ENCODE results near the gene CCDC15. TPM values are rescaled to one million over a fixed set of nuclear protein-coding genes. Genes with fewer than 3 reads are reported as not detected.

The CCDC15 gene
- total and polyA plus RNA-seq, 2 donors (not counting 1 experiment from before 2014, with no cell fraction given), result 1.2 to 2.3 TPM

DNA sequence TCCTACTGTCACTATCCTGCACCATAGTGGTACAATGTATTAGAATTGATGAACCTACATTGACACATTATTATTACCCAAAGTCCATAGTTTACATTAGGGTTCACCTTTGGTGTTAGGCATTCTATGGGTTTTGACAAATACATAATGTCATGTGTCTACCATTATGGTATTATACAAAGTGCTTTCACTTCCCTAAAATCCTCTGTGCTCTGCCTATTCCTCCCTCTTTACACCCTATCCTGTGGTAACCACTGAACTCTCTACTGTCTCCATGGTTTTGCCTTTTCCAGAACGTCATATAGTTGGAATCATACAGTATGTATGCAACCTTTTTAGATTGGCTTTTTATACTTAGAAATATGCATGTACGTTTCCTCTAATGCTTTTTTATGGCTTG is 51.5 kb downstream of the CCDC15 start:
- no peak for DNase-seq (ENCODE audit: low read depth in 2 of 2)
- H3K4me3 ChIP-seq (replicated peaks in 1 of 4; ENCODE audit: control extremely low read depth in 1 of 4, insufficient read depth in 1 of 4, low read depth in 3 of 4, low read length in 4 of 4), result no peak overlapping the region
- no peak overlapping the region for H3K4me2 ChIP-seq (ENCODE audit: extremely low read depth, insufficient read depth, low read length)
- H3K36me3 ChIP-seq (ENCODE audit: control insufficient read depth, insufficient read depth, low read length), result peaks cover 2% of the 10 kb centered on the region
- no peaks in the 10 kb centered on the region for H3K9me3 ChIP-seq (ENCODE audit: control insufficient read depth, insufficient read depth, low read depth, low read length)
- H3K27ac ChIP-seq (ENCODE audit: insufficient read depth, low read length), result no peak overlapping the region
- H4K20me1 ChIP-seq (ENCODE audit: control insufficient read depth, extremely low read depth, insufficient read depth, low read length), result no peaks in the 10 kb centered on the region
- no peaks in the 10 kb centered on the region for H3K79me2 ChIP-seq (ENCODE audit: control insufficient read depth, insufficient read depth, low read length)
- H2AFZ ChIP-seq (ENCODE audit: low read length), result no peak overlapping the region
- TF ChIP-seq EZH2 (IDR thresholded peaks at IDR 0.05; ENCODE audit: low read length, missing control alignments), result no peak
- TF ChIP-seq, protein P1, sequence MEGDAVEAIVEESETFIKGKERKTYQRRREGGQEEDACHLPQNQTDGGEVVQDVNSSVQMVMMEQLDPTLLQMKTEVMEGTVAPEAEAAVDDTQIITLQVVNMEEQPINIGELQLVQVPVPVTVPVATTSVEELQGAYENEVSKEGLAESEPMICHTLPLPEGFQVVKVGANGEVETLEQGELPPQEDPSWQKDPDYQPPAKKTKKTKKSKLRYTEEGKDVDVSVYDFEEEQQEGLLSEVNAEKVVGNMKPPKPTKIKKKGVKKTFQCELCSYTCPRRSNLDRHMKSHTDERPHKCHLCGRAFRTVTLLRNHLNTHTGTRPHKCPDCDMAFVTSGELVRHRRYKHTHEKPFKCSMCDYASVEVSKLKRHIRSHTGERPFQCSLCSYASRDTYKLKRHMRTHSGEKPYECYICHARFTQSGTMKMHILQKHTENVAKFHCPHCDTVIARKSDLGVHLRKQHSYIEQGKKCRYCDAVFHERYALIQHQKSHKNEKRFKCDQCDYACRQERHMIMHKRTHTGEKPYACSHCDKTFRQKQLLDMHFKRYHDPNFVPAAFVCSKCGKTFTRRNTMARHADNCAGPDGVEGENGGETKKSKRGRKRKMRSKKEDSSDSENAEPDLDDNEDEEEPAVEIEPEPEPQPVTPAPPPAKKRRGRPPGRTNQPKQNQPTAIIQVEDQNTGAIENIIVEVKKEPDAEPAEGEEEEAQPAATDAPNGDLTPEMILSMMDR (conservative IDR thresholded peaks at IDR 0.05 in 1 of 2, IDR thresholded peaks at IDR 0.05 in 1 of 2; ENCODE audit: low read depth in 1 of 2, low read length in 2 of 2), result no peak
- no peaks in the 10 kb centered on the region for H3K27me3 ChIP-seq (ENCODE audit: control insufficient read depth, insufficient read depth, low read length)
- H3K4me1 ChIP-seq (ENCODE audit: control insufficient read depth, extremely low read depth, insufficient read depth, low read length), result no peaks in the 10 kb centered on the region
- H3K9ac ChIP-seq (ENCODE audit: insufficient read depth, low read length), result no peak overlapping the region

DNA sequence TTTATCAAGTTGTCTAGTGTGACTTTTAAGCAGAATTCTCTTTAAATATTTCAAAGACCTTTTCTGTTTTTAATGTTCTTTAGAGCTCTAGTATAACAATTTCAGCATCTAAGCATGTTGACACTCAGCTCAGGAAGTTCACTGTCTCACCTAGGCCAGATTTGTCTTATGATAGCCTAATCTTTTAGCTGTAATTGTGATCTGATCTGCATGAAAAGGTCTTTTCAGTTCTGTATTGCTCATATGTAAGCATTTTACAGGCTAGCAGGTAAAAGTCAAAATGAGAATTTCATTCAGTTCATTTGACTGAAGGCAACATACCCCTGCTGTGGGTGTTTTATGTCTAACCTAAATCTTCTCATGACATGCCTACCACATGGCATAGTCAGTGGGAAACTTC is 62.4 kb downstream of the CCDC15 start:
- no peaks in the 10 kb centered on the region for H3K9me3 ChIP-seq (ENCODE audit: control insufficient read depth, insufficient read depth, low read depth, low read length)
- TF ChIP-seq, protein P1 (conservative IDR thresholded peaks at IDR 0.05 in 1 of 2, IDR thresholded peaks at IDR 0.05 in 1 of 2; ENCODE audit: low read depth in 1 of 2, low read length in 2 of 2), result no peak
- TF ChIP-seq EZH2 (IDR thresholded peaks at IDR 0.05; ENCODE audit: low read length, missing control alignments), result no peak
- no peaks in the 10 kb centered on the region for H3K27me3 ChIP-seq (ENCODE audit: control insufficient read depth, insufficient read depth, low read length)
- no peaks in the 10 kb centered on the region for H4K20me1 ChIP-seq (ENCODE audit: control insufficient read depth, extremely low read depth, insufficient read depth, low read length)
- H2AFZ ChIP-seq (ENCODE audit: low read length), result no peak overlapping the region
- no peak overlapping the region for H3K27ac ChIP-seq (ENCODE audit: insufficient read depth, low read length)
- no peak overlapping the region for H3K4me3 ChIP-seq (replicated peaks in 1 of 4; ENCODE audit: control extremely low read depth in 1 of 4, insufficient read depth in 1 of 4, low read depth in 3 of 4, low read length in 4 of 4)
- H3K36me3 ChIP-seq (ENCODE audit: control insufficient read depth, insufficient read depth, low read length), result no peaks in the 10 kb centered on the region
- no peak overlapping the region for H3K9ac ChIP-seq (ENCODE audit: insufficient read depth, low read length)
- no peaks in the 10 kb centered on the region for H3K79me2 ChIP-seq (ENCODE audit: control insufficient read depth, insufficient read depth, low read length)
- H3K4me2 ChIP-seq (ENCODE audit: extremely low read depth, insufficient read depth, low read length), result no peak overlapping the region
- no peaks in the 10 kb centered on the region for H3K4me1 ChIP-seq (ENCODE audit: control insufficient read depth, extremely low read depth, insufficient read depth, low read length)
- DNase-seq (ENCODE audit: low read depth in 2 of 2), result no peak

DNA sequence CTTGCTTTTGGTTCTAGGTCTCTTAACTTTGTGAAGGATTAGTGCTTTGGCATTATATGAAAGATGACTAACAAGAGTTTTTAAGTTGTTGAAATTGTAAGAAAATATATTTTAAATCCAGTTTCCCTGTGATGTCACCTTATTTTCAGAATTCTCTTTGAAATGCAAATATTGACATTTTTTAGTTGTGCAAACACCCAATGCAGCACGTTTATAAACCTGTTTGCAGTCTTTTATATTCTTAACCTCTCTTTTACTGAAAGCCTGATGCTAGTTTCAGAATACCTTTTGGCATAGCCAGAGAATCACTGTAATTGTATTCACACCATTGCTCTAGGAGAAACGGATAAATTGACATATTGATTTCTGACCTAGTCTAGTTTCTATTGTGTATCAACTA is 66.3 kb downstream of the CCDC15 start:
- Histone ChIP-seq H3K9me3 (ENCODE audit: control insufficient read depth, insufficient read depth, low read depth, low read length) (no peaks in the 10 kb centered on the region), H3K36me3 (ENCODE audit: control insufficient read depth, insufficient read depth, low read length) (no peaks in the 10 kb centered on the region), H2AFZ (ENCODE audit: low read length) (no peak overlapping the region), H3K79me2 (ENCODE audit: control insufficient read depth, insufficient read depth, low read length) (no peaks in the 10 kb centered on the region), H3K27ac (ENCODE audit: insufficient read depth, low read length) (no peak overlapping the region), H3K4me1 (ENCODE audit: control insufficient read depth, extremely low read depth, insufficient read depth, low read length) (no peaks in the 10 kb centered on the region), H3K4me3 (replicated peaks in 1 of 4; ENCODE audit: control extremely low read depth in 1 of 4, insufficient read depth in 1 of 4, low read depth in 3 of 4, low read length in 4 of 4) (no peak overlapping the region), H3K27me3 (ENCODE audit: control insufficient read depth, insufficient read depth, low read length) (no peaks in the 10 kb centered on the region), H4K20me1 (ENCODE audit: control insufficient read depth, extremely low read depth, insufficient read depth, low read length) (no peaks in the 10 kb centered on the region), H3K4me2 (ENCODE audit: extremely low read depth, insufficient read depth, low read length) (no peak overlapping the region), H3K9ac (ENCODE audit: insufficient read depth, low read length) (no peak overlapping the region)
- TF ChIP-seq EZH2 (IDR thresholded peaks at IDR 0.05; ENCODE audit: low read length, missing control alignments), result no peak
- TF ChIP-seq, protein P1 (conservative IDR thresholded peaks at IDR 0.05 in 1 of 2, IDR thresholded peaks at IDR 0.05 in 1 of 2; ENCODE audit: low read depth in 1 of 2, low read length in 2 of 2), result no peak
- DNase-seq (ENCODE audit: low read depth in 2 of 2), result no peak
